Activated CD4-positive, alpha-beta T cell treated with anti-CD3 and anti-CD28 coated beads, Interleukin-2, amount 10 ng/mL, durations not matched to agents 24 days and 14 days (primary cell): ENCODE results near the gene CRABP1. TPM values are rescaled to one million over a fixed set of nuclear protein-coding genes. Genes with fewer than 3 reads are reported as not detected.
"Not testable (repeated sequence)": the region's sequence is repeated elsewhere in the genome, so short reads cannot be mapped to it uniquely, and the experiment has no call there.

Source experiments
- DNase-seq: peaks from one replicate; pipeline ENCODE4 v3.0.0; 2022
- H3K27ac Mint-ChIP-seq: one replicate; pipeline ENCODE4 v1.8.0; 2022; ENCODE audit warnings: mild to moderate bottlenecking, mixed read lengths
- H3K27me3 Mint-ChIP-seq: one replicate; pipeline ENCODE4 v1.8.0; 2022; ENCODE audit warnings: mixed read lengths
- H3K36me3 Mint-ChIP-seq: one replicate; pipeline ENCODE4 v1.8.0; 2022; ENCODE audit warnings: low read depth, mild to moderate bottlenecking, mixed read lengths
- H3K4me1 Mint-ChIP-seq: one replicate; pipeline ENCODE4 v1.8.0; 2021; ENCODE audit warnings: mixed read lengths
- H3K4me3 Mint-ChIP-seq: one replicate; pipeline ENCODE4 v1.8.0; 2022; ENCODE audit warnings: mild to moderate bottlenecking, moderate library complexity, mixed read lengths
- H3K9me3 Mint-ChIP-seq: one replicate; pipeline ENCODE4 v1.8.0; 2021; ENCODE audit warnings: mixed read lengths
- intact Hi-C: fragments of 100-400 bp; cut with micrococcal nuclease; formaldehyde crosslinking; loops from one replicate; pipeline ENCODE4 v1.15.1; 2023
- total RNA-seq: library from RNA; stranded (reverse); gene quantifications from 2 replicates; pipeline ENCODE4 v1.2.3, GENCODE V29; 2022

CRABP1 gene
- total RNA-seq, 1 donor from 2014 or later, result not detected

DNA sequence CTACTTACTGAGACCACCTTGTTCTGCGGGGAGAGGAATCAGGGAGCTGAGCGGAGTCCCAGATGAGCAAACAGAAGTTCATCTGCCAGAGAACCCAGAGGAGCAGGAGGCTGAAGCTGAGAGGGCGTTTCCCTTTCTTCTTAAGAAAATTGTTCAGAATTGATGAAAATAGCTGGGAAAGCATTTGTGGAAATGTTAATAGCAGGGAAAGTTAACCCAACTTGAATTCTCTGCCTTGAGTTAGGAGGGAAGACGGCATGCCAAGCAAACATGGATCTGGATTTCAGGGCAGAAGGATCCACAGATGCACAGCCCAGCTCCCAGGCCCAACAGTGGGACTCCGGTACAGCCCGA lies 23.2 kb downstream of the CRABP1 start:
- H3K4me3 Mint-ChIP-seq, result no peak overlapping the region

DNA sequence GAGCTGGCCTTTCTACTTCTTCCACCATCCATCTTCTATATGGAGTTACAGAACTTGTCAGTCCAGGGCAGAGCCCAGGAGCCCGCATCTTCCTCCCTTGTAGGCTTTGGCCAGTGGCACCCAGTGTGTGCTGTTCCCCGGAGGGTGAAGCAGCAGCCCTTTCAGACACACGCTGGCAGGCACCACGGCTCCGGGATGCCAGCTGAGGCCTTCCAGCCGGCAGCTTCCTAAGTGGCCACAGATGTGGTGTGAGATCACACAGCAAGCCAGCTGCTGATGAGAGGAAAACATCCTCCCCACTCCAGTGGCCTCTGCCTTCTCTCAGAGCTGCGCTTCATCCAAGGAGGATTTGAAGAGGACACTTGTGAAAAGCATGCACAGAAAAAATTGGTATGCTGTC lies 24.1 kb downstream of the CRABP1 start:
- no peaks in the 10 kb centered on the region for H3K36me3 Mint-ChIP-seq
- intact Hi-C loops, result no loop called here
- H3K4me1 Mint-ChIP-seq, result no peaks in the 10 kb centered on the region
- peaks cover 16% of the 10 kb centered on the region for H3K27me3 Mint-ChIP-seq
- H3K27ac Mint-ChIP-seq, result no peak overlapping the region
- no peak for DNase-seq
- H3K4me3 Mint-ChIP-seq, result no peak overlapping the region
- H3K9me3 Mint-ChIP-seq, result no peaks in the 10 kb centered on the region

More for the DNA sequence above, 23.2 kb downstream of the CRABP1 start:
- Mint-ChIP-seq H3K4me1 (no peaks in the 10 kb centered on the region), H3K27me3 (peaks cover 16% of the 10 kb centered on the region), H3K36me3 (no peaks in the 10 kb centered on the region), H3K9me3 (no peaks in the 10 kb centered on the region), H3K27ac (no peak overlapping the region)
- intact Hi-C loops, result no loop called here
- no peak for DNase-seq

DNA sequence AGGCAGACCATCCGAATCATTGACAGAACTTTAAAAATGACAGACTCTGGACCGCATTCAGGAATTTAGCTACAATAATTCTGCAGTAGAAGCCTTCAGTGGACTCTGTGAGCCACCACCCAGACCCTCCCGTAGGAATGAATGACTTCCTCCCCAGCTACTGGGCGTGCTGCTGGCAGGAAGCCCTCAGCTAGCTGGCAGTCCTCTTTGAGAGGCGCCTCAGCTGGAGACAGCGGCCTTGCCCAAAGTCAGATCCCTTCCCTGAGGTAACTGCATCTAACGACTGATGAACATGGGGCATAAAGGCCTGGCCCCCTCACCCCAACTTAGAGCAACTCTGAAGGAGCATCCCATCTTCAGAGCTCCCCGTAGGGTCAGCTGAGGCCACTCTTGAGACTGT lies 25.8 kb downstream of the CRABP1 start:
- H3K36me3 Mint-ChIP-seq, result no peaks in the 10 kb centered on the region
- H3K27ac Mint-ChIP-seq, result no peak overlapping the region
- no peaks in the 10 kb centered on the region for H3K9me3 Mint-ChIP-seq
- no peak for DNase-seq
- no peak overlapping the region for H3K4me3 Mint-ChIP-seq
- intact Hi-C loops, result no loop called here
- no peaks in the 10 kb centered on the region for H3K4me1 Mint-ChIP-seq
- H3K27me3 Mint-ChIP-seq, result peaks cover 18% of the 10 kb centered on the region

DNA sequence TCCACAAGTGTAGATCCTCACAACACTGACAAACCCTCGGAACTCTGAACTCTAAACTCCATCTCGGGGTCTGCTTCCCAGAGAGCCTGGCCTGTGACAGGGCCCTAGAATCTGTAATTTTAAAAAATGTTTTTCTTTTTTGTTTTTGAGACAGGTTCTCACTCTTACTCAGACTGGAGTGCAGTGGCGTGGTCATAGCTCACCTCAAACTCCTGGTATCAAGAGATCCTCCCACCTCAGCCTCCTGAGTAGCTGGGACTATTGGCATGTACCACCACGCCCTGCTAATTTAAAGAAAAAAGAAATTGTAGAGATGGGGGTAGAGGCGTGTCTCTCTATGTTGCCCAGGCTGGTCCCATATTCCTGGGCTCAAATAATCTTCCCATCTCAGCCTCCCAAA lies 26.2 kb downstream of the CRABP1 start:
- Mint-ChIP-seq H3K27ac (no peak overlapping the region), H3K9me3 (no peaks in the 10 kb centered on the region), H3K4me1 (no peaks in the 10 kb centered on the region), H3K27me3 (peaks cover 18% of the 10 kb centered on the region), H3K36me3 (no peaks in the 10 kb centered on the region), H3K4me3 (no peak overlapping the region)
- intact Hi-C loops, result no loop called here
- DNase-seq, result no peak

DNA sequence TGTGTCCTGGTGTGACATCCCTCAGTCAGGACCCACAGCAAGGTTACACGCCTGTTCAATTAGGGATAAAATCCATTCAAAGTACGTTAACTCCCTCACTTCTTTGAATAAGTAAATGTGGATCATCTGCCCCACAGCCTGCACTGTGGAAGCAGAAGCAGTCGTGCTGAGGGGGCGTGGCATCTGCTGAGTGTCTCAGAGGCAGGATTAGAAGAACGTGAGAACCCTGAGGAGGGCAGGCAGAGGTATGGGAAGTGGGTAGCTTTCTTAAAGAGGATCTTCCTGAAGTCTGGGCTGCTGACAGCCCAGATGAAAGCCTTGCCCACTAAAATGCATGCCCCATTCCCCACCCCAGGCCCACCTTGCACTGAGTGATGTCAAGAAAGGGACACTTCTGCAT lies 28.5 kb downstream of the CRABP1 start:
- Mint-ChIP-seq H3K4me1 (no peaks in the 10 kb centered on the region), H3K36me3 (no peaks in the 10 kb centered on the region), H3K27me3 (peaks cover 20% of the 10 kb centered on the region), H3K9me3 (no peaks in the 10 kb centered on the region), H3K4me3 (no peak overlapping the region), H3K27ac (no peak overlapping the region)
- DNase-seq, result no peak
- intact Hi-C loops, result no loop called here

DNA sequence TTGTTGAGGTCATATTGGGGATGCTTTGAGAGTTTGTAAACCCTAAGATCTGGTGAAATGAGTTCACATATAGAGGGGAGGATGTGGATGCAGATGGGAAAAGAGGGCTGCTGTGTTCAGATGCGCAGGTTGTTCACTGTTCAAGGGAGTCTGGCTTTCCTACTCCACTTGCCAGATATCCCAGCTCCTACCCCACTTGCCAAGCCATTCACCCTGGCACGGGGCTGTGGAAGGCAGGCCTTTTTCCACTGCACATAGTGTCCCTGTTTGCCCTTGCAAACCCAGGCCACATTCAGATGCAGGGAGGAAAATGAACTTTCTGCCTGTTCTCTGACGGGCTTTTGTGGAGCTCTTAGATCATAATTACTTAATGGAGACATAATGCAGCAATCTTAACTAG lies 29.0 kb downstream of the CRABP1 start:
- peaks cover 20% of the 10 kb centered on the region for H3K27me3 Mint-ChIP-seq
- no peak overlapping the region for H3K4me3 Mint-ChIP-seq
- no peaks in the 10 kb centered on the region for H3K4me1 Mint-ChIP-seq
- no peak overlapping the region for H3K27ac Mint-ChIP-seq
- H3K9me3 Mint-ChIP-seq, result no peaks in the 10 kb centered on the region
- intact Hi-C loops, result no loop called here
- DNase-seq, result no peak
- no peaks in the 10 kb centered on the region for H3K36me3 Mint-ChIP-seq

DNA sequence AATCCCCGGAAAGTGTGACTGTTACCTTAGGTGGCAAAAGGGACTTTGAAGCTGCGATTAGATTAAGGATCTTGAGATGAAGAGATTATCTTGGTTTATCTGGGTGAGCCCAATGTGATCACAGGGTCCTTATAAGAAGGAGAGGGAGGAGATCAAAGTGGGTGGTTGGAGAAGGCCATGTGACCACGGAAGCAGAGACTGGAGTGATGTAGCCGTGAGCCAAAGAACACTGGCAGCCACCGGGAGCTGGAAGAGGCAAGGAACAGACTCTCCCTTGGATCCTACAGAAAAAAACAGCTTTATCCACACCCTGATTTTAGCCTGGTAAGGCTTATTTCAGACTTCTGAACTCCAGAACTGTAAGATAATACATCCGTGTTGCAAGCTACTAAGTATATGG lies 29.9 kb downstream of the CRABP1 start:
- H3K27me3 Mint-ChIP-seq, result peaks cover 21% of the 10 kb centered on the region
- H3K27ac Mint-ChIP-seq, result no peak overlapping the region
- peaks cover 5% of the 10 kb centered on the region for H3K4me1 Mint-ChIP-seq
- H3K9me3 Mint-ChIP-seq, result no peaks in the 10 kb centered on the region
- H3K36me3 Mint-ChIP-seq, result no peaks in the 10 kb centered on the region
- intact Hi-C loops, result no loop called here
- no peak overlapping the region for H3K4me3 Mint-ChIP-seq
- DNase-seq, result no peak

DNA sequence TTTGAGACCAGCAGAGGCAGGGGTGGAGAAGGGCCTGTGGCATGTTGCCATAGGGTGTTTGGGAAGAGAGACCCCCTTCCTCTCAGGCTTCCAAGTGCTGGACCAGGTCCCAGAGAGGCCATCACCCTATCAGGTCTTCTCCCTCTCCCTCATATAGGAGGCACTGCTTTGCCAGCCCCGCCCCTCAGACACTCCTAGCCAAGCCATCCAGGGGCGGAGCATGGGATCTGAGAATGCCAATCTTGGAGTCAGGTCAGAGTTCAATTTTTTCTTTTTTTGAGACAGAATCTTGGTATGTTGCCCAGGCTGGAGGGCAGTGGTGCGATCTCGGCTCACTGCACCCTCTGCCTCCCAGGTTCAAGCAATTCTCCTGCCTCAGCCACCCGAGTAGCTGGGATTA lies 32.7 kb downstream of the CRABP1 start:
- Mint-ChIP-seq H3K36me3 (no peaks in the 10 kb centered on the region), H3K4me1 (peaks cover 7% of the 10 kb centered on the region), H3K9me3 (no peaks in the 10 kb centered on the region), H3K27ac (no peak overlapping the region), H3K4me3 (no peak overlapping the region), H3K27me3 (peaks cover 23% of the 10 kb centered on the region)
- intact Hi-C loops, result no loop called here
- no peak for DNase-seq

DNA sequence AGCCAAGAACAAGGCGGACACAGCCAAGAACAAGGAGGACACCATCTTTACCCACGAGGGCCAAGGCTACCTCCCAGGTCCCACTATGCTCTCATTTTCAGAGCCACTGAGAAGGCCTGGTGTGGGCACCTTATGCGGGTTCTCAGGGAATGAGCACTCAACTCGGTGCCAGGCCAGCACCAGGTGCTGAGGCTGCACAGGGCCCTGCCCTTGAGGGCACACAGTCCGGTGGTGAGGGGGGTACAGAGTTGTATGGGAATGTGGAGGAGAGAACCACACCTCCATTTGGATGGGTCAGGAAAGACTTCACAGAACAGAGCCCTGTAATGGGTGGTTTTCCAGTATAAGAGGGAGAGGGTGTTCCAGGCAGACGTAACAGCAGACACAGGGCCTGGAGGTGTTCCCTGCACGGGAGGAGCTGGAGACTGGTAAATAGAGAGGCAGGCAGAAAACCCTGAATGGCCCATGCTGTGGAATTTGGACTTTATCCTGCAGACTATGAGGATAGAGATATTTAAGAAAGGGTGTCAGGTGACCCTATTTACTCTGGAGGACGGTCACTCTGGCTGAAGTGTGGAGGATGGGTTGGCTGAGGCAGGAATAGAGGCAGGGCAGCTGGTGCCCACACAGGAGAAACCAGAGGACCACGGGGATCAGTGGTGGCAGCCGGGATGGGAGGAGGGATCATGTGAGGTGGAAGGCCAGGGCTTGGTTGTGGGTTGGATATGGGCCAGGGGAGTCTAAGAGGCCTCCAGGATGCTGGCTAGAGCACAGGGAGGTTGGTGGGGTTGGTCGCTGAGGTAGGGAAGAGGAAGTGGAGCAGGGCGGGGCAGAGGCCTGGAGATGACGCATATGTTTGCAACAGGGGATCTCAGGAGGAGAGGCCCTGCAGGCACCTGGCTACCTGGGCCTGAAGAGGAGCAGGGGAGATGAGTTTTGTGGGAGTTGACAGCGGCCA lies 34.6 kb downstream of the CRABP1 start:
- intact Hi-C loops, result no loop called here
- DNase-seq, result no peak
- Mint-ChIP-seq H3K36me3 (no peaks in the 10 kb centered on the region), H3K27me3 (peaks cover 27% of the 10 kb centered on the region), H3K4me3 (no peak overlapping the region), H3K27ac (no peak overlapping the region), H3K9me3 (no peaks in the 10 kb centered on the region), H3K4me1 (peaks cover 7% of the 10 kb centered on the region)

DNA sequence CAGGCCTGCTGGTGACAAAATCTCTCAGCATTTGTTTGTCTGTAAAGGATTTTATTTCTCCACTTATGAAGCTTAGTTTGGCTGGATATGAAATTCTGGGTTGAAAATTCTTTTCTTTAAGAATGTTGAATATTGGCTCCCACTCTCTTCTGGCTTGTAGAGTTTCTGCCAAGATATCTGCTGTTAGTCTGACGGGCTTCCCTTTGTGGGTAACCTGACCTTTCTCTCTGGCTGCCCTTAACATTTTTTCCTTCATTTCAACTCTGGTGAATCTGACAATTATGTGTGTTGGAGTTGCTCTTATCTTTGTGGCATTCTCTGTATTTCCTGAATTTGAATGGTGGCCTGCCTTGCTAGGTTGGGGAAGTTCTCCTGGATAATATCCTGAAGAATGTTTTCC lies 40.0 kb downstream of the CRABP1 start:
- peaks cover 41% of the 10 kb centered on the region for H3K27me3 Mint-ChIP-seq
- not testable (repeated sequence) for H3K27ac Mint-ChIP-seq

DNA sequence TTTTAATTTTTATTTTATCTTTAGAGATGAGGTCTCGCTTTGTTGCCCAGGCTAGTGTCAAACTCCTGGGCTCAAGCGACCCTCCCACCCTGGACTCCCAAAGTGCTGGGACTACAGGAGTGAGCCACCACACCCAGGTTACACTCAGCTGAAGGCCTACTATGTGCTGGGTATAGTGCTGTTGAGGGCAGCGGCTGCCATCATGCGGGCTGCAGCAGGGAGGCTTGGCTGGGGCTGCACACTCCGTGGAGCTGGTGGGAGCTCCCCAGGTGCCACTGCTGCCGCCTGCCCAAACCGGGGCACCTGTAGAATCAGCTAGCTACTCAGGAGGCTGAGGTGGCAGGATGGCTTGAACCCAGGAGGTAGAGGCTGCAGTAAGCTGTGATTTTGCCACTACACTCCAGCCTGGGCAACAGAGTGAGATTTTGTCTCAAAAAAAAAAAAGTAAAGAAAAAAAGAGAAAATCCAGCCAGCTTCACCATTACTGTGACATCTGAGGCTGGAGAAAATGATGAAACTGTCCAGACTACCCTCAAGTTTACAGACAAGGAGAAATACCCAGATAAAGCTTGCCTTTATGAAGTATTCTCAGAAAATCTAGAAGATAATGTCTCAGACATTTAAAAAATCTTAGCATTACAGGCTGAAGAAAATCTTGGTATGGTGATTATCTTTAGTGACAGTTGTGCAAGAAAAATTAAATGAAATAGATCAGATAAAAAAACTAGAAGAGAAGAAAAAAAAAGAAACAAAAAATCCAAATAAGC lies 42.1 kb downstream of the CRABP1 start:
- Mint-ChIP-seq H3K27me3 (peaks cover 49% of the 10 kb centered on the region), H3K4me1 (no peaks in the 10 kb centered on the region), H3K36me3 (no peaks in the 10 kb centered on the region), H3K27ac (no peak overlapping the region), H3K9me3 (no peaks in the 10 kb centered on the region), H3K4me3 (no peak overlapping the region)
- intact Hi-C loops, result no loop called here
- DNase-seq, result no peak

More for the DNA sequence above, 40.0 kb downstream of the CRABP1 start:
- H3K36me3 Mint-ChIP-seq, H3K4me3 Mint-ChIP-seq, H3K9me3 Mint-ChIP-seq, intact Hi-C loops, H3K4me1 Mint-ChIP-seq, DNase-seq: not testable (repeated sequence)

DNA sequence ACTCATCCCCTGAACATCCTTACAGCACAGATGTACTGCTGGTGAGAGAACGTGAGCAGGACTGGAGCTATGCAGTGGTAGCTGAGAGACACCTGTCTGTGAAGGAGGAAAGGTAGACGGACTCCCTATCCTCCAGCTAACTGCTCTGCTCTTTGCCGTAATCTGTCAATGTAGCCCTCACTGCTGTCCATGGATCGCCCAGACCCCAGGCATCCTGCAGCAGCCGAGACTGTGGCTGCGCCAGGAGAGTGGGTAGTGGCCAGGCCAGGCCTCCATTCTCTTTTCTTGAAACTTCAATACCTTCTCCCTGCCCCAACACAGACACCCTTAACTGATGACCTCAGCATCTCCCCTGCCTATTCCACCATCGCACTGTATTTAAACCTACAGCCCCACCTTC lies 44.5 kb downstream of the CRABP1 start:
- Mint-ChIP-seq H3K4me3 (no peak overlapping the region), H3K27me3 (peaks cover 35% of the 10 kb centered on the region)
- intact Hi-C loops, result no loop called here

DNA sequence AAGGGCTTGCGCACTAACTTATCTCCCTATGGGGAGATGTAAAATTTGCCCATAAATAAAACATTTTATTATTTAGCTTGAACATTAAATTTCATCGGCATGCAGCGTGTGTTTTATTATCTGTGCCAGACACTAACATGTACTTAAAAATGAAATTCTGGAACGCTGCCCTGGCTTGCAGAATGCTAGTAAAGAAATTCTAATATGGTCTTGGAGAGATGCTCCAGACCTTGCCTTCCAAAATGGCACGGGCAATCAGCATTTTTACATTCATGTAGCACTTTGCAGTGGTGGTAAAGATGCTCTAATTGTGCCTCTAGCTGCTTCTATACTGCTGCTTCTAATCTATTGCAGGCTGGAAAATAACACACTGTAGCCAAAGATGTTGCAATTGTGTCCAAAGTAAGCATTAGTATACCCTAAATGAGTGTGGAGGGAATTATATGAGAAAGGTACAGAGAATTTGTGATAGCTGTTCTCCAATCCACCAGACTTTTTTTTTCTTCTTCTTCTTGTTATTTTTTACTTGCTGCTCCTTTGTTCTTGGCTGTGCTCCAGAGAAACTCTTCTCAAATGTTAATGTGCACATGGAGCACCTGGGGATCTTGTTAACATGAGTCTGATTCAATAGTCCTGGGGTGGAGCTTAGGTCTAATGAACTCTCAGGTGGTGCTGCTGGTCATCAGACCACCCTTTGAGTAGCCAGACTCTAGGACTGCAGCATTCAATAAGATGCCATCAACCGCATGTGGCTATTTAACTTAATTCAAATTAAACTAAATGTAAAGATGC lies 47.3 kb downstream of the CRABP1 start:
- no peak for DNase-seq
- Mint-ChIP-seq H3K27ac (no peak overlapping the region), H3K27me3 (peaks cover 27% of the 10 kb centered on the region), H3K9me3 (no peaks in the 10 kb centered on the region), H3K4me3 (no peak overlapping the region), H3K4me1 (no peaks in the 10 kb centered on the region), H3K36me3 (no peaks in the 10 kb centered on the region)
- intact Hi-C loops, result no loop called here

More for the DNA sequence above, 44.5 kb downstream of the CRABP1 start:
- Mint-ChIP-seq H3K9me3 (no peaks in the 10 kb centered on the region), H3K36me3 (no peaks in the 10 kb centered on the region), H3K27ac (no peak overlapping the region), H3K4me1 (no peaks in the 10 kb centered on the region)
- no peak for DNase-seq

DNA sequence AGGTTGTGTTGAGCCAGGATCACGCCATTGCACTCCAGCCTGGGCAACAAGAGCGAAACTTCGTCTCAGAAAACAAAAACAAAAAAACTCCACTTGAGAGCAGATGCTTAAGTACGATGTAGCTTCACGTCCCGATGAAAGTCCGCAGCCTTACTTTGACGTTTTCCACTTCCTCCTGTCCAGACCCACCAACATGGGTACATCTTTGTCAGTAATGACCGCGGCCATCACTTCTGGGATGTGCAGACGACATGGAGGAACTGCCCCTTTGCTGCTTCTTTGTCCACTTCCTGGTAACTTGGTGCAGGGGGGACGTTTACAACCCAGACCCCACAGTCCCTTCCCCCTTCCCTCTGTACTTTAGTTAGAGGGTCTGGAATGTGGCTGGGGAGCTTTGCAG lies 48.7 kb downstream of the CRABP1 start:
- intact Hi-C loops, result no loop called here
- Mint-ChIP-seq H3K4me3 (no peak overlapping the region), H3K4me1 (no peaks in the 10 kb centered on the region), H3K27me3 (peaks cover 19% of the 10 kb centered on the region), H3K36me3 (no peaks in the 10 kb centered on the region), H3K9me3 (no peaks in the 10 kb centered on the region), H3K27ac (no peak overlapping the region)
- DNase-seq, result no peak
